Activated CD4-positive, alpha-beta T cell treated with anti-CD3 and anti-CD28 coated beads, Interleukin-2, amount 50 U/mL, for 24 hours (primary cell): ENCODE results near the gene NCAM1.
"Not testable (repeated sequence)": the region's sequence is repeated elsewhere in the genome, so short reads cannot be mapped to it uniquely, and the experiment has no call there.

ENCODE experiments used
- DNase-seq, 2 donors: peaks; one replicate each; pipeline ENCODE4 v3.0.0-alpha.2; 2020; ENCODE audit warnings: low read depth in 1 of 2, low spot score in 1 of 2

The NCAM1 gene

DNA sequence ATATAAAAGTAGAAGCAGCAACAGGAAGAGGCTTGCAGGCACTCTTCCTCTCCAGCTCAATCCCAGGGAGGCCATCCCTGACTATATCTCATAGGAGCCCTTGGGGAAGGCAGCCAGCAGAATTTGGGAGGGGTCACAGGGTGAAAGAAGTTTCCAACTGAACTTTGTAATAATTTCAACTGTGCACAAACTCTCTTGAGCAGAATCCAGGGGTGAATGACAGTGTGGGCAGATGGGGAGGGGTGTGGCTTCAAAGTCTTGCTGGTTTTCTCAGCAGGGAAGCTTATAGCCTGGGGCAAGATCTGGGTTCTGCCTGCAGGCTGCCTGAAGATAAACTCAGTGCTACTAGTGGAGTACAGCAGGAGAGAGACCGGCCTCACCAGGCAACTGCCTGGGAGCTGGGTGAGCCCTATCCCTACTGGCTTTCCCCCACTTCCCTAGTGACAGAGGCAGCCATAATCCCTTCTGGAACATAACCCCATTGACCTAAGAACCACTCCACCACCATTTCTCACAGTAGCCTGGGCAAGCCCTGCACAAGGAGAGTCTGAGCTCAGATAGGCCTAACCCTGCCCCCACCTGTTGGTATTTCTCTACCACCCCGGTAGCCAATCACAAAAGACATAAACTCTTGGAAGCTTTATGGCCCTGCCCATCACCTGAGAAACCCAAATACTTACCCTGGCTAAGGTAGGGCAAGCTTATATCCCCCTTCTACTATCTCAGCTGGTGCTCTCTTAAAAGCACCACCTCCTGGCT lies 335.4 kb downstream of the NCAM1 start:
- DNase-seq: no peak

DNA sequence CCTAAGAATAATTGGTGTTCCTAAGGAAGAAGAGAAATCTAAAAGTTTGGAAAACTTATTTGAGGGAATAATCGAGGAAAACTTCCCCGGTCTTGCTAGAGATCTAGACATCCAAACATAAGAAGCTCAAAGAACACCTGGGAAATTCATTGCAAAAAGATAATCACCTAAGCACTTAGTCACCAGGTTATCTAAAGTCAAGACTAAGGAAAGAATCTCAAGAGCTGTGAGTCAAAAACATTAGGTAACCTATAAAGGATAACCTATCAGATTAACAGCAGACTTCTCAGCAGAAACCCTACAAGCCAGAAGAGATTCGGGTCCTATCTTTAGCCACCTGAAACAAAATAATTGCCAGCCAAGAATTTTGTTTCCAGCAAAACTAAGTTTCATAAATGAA lies 337.3 kb downstream of the NCAM1 start:
- DNase-seq: not testable (repeated sequence)

DNA sequence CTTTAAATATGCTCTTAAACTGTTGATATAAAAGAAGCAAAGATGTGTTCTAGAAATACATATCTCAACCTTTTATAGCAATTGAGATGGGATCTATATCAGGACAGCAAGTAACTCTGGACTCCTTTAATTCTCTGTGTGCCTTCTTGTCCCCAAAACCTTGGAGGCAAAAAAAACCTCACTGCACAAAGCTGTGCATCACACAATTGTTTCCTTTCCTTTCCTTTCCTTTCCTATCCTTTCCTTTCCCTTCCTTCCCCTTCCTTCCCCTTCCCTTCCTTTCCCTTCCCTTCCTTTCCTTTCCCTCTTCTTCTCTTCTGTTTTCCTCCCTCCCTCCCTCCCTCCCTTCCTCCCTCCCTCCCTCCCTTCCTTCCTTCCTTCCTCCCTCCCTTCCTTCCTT lies 343.7 kb downstream of the NCAM1 start:
- DNase-seq: no peak

DNA sequence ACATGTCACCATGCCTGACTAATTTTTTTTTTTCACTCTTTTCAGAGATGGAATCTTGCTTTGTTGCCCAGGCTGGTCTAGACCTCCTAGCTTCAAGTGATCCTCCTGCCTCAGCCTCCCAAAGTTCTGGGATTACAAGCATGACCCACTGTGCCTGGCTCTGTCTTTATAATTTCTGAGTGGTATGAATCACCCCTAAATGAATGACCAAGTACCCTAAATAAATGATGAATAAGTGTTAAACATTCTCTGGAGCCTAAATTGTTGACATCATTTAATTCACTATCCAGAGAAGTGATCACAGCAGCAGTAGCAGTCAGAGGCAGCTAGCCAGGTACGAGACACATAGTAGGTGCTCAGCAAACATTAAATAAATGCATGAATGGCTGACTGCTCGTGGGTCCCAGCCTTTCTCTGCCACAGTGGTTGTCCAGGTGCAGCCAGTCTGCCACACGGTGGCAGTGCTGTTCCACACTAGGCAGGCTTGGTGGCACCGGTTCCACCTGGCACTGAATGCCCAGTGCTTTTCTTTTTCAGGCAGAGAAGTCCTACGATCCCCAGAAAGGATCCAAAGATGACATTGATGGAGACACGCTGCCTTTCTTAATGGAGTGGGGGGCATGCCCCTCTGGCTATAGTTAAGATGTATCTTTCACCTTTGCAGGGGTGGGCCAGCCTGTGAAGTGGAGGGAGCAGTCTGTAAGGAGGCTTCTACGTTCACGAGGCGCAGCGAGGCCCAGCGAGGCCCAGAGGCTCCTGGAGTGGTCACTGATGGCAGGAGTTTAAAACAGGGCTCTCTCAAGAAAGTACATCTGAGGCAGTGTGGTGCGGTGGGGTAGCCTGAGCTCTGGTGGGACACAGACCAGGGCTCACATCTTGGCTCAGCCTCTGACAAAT lies 344.5 kb downstream of the NCAM1 start:
- peak; percentile 52 to 57 for DNase-seq

DNA sequence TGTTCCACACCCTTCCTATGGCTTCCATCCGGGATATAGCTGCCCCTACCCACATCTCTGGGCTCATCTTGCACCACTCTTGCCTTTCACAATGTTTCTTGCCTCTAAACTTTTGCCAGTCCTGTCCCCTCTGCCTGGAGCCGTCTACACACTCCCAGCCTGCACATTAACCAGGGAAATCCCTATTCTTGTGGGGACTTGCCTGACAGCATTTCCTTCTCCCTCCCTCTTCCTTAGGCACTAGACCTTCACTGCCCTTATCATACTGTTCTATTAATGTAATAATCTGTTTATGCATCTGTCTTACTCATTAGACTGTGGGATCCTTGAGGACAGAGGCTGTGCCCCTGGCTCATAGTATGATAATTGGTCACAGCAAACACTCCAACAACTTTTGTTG lies 347.4 kb downstream of the NCAM1 start:
- DNase-seq: no peak

DNA sequence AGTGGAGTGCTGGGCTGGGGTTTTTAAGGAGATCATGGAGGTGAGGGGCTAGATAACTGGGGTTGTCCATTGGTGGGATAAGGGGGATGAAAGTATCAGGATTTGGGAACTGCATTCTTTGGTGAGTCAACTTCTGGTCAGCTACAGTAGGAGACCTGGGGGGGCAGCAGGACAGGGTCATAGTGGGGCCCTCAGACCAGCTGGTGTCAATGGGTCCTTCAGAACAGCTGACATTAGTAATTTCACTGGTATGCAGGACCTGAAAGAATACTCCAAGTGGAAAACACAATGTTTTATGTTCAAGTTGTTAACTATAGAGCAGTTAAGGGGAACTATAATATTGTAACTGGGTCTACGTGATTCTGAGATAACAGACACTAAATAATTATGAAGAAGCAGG lies 350.3 kb downstream of the NCAM1 start:
- DNase-seq: no peak

DNA sequence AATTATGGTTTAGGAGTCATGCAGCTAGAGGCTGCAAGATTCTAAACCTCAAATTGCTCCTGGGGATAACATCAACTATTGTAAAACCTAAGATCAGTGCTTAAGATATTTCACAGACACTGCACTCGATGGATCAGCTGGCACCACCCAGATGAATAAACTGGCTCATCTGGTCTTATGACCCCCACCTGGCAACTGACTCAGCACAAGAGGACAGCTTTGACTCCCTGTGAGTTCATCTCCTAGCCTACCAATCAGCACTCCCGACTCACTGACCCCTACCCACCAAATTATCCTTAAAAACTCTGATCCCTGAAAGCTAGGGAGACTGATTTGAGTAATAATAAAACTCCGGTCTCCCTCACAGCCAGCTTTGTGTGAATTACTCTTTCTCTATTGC lies 352.4 kb downstream of the NCAM1 start:
- no peak for DNase-seq

DNA sequence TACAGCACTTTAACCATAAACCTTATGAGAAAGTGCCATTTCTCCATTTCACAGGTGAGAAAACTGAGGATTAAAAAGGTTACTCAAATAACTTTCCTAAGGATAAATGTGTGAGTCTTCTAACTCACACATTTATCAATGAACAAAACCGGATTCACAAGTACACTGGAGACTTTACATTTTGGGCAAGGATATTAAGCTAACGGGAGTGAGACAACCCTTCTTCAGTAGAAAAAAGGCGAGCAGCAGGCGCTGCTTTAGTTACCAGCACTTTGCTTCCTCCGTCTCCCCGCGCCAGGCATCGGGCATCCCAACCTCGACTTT lies 352.8 kb downstream of the NCAM1 start:
- no peak for DNase-seq

DNA sequence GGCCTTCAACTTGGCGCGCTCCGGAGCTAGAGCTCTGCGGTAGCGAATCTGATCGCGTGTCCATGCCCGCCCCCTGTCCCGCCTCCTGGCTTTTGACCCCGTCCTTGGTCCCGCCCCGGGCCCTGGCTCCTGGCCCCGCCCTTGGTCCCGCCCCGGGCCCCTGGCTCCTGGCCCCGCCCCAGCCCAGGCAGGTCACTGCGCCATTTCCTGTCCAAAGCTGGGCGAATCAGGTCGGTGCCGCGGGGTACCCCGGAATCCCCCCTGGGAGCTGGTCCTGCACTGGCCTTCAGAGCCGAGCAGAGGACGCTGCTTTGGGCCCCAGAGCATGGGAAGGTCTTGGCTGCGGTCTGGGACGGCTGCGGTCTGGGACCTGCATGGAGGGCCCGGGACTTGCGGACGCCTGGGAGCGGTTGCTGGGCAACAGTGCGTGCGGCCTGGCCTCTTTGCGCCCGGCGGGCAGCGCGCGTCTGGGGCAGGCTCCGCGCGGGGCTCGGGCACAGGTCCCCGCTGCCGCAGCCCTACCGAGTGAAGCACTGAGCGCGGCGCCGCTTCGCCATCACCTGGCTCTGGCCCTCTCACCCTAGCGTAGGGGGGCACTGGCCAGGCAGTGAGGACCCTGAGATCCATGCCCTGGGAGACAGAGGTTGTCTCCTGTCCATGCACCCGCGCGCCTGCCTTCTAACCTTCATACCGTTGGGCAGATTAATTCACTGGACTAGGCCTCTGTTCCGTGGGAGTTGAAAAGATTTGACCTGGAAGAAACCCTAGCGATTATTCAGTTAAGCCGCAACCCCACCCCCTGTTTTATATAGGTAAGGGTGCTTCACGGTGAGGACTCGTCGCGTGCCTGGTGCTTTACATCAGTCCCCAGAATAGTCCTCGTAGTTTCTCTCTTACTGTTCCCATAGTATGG lies 353.4 kb downstream of the NCAM1 start, which contains the start of gene TTC12:
TSS of gene TTC12 (plus strand) at position 195 of the 913 bp plus-strand sequence. CDS start 1,675 bp downstream, outside the sequence.
- peak; percentile 85 to 92 for DNase-seq

DNA sequence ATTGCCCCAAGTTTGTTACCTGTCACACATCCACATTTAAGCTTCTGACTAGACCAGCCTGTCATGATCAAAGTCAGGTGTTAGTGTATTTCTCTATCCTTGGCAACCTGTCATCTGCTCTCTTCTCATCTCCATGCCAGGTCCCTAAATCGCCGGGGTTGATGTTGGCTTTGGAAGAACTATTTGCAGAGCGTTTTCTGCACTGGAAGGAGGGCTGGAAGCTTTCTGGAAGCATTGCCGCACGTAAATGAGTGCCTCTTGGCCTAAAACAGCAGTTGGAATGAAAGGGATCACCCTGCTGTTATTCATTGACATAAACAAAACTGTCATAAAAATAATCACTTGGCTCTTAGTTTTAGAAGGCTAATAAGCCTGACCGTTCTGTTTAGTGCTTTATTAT lies 354.6 kb downstream of the NCAM1 start:
- DNase-seq: no peak

DNA sequence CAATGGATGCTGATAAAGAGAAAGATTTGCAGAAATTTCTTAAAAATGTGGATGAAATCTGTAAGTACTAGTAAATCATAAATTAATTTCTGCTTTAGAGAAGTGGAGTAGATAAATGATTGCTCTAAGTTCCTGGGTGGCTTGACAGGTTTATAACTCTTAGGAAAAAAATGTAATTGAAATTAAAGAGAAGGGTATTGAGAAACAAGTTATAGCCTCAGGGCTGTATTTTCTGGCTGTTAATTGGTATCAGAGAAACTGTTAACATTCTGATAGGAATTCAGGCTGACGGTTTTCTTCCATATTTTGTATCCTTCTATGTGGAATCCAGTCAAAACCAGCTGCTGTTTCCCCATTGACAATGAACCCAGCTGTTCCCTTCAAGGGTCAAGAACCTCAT lies 355.0 kb downstream of the NCAM1 start:
- DNase-seq: no peak

DNA sequence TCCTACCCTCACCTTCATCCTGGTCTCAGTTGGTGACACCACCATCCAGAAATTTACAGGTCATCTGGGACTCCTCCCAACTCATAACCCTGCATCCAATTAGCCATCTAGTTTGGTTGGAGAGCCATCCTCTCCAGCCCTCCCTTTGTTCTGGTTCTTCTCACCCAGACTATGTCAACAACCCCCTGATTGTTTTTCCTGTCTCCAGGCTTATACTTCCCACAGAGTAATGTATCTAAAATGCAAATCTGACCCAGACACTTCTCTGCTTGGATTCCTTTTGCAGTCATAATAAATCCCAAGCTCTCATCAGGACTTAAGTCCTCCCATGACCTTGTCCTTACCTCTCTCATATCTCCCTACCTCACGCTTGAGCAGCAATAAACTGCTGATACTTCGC lies 356.1 kb downstream of the NCAM1 start:
- DNase-seq: no peak

DNA sequence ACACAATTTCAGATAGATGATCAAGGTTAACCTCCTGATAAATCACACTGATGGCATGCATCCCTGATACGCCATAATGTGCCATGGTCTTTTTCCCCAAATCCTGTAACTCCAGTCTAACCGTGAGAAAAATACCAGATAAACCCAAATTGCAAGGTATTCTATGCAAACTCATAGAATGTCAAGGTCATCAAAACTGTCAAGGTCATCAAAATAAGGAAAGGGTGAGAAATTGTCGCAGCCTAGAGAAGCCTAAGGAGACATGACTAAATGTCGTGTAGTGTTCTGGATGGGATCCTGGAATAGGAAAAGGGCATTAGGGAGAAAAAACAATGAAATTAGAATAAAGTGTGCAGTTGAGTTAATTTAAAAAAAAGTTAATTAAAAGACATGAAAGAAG lies 357.9 kb downstream of the NCAM1 start:
- no peak for DNase-seq

DNA sequence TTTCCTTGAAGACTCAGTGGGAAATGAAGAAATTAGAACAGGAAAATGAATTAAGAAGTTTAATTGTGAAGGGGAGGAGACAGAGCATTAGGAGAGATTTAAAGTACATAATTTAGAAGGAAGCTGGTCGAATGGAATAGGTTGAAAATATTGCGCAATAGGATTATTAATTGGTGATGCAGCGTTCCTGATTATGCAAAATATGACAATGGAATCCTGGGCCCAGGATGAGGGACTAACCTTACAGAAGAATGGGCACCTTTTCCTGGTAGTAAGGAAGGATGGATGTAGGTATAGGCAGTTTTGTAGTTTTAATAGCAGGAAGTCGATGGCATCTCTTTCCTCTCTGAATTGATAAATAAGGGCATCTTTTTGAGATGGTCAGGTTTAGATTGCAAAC lies 360.9 kb downstream of the NCAM1 start:
- DNase-seq: no peak

DNA sequence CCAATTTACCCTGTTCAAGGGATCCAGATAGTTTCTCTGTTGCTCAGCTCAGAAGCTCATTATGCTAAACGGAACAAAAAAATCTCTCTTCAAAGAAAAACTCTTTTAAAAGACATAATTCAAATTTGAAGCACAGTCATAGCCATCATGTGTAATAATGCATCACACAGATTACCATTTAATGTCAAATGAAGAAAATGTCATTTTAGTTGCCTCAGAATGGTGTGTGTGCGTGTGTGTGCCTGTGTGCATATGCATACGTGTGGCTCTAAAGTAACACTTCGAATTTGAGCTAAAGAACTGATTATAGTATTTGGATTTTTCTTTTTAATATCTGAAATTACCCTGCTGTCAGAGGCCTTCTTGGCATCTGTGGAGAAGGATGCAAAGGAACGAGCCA lies 363.0 kb downstream of the NCAM1 start:
- no peak for DNase-seq
